ENCODE data around the gene ATG4B. TPM values are rescaled to one million over a fixed set of nuclear protein-coding genes. Genes with fewer than 3 reads are reported as not detected.

The ATG4B gene
- total and polyA plus RNA-seq, 11 donors, result 35.9 to 75.1 (median 48.3) TPM

DNA sequence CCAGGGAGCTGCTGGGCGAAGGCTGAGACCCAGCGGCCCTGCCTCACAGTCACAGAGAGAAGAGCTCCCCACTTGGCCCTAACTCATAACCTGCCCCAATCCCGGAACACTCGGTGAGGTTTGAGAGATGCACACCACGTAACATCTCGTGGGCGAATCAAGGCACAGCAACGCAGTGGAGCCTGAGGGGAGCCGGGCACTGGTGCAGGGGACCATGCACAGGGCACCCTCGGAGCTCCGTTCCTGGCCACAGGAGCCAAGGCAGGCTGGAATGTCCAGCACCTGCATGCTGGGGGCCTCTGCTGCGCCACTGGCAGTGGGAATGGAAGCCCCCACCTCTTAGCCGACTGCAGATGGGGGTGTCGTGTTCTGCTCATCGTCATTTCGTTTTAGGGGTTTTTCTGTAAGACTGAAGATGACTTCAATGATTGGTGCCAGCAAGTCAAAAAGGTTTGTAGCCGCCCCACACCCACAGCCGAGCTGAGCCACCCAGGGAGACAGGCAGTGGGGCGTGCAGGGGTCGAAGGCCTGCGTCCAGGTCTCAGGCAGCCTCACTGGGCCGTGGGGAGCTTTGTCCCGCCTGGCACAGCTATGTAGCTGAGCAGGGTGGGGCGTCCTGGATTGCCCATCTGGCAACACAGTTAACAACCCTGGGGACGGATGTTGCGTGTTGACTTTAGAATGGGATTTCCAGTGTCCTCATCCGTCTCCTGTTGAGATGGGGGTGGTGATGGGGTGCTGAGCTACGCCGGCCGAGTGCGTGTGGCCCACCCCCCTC is 33.0 kb downstream of the ATG4B start:
- H3K27me3 ChIP-seq, result no peaks in the 10 kb centered on the region
- peak in 1 of 5 donors; percentile 60 for DNase-seq
- intact Hi-C loops (cut with DNase I), result no loop called here
- no peak overlapping the region for H3K4me3 ChIP-seq
- peak in 1 of 4 donors; percentile 66 for ATAC-seq
- TF ChIP-seq, protein P1, sequence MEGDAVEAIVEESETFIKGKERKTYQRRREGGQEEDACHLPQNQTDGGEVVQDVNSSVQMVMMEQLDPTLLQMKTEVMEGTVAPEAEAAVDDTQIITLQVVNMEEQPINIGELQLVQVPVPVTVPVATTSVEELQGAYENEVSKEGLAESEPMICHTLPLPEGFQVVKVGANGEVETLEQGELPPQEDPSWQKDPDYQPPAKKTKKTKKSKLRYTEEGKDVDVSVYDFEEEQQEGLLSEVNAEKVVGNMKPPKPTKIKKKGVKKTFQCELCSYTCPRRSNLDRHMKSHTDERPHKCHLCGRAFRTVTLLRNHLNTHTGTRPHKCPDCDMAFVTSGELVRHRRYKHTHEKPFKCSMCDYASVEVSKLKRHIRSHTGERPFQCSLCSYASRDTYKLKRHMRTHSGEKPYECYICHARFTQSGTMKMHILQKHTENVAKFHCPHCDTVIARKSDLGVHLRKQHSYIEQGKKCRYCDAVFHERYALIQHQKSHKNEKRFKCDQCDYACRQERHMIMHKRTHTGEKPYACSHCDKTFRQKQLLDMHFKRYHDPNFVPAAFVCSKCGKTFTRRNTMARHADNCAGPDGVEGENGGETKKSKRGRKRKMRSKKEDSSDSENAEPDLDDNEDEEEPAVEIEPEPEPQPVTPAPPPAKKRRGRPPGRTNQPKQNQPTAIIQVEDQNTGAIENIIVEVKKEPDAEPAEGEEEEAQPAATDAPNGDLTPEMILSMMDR (IDR thresholded peaks at IDR 0.05), result no peak
- TF ChIP-seq POLR2A (IDR thresholded peaks at IDR 0.05), result no peak
- peak overlapping the region in 1 of 12 donors; percentile 49 for H3K27ac ChIP-seq
- WGBS, 4 donors, result 79 to 86% (median 83%) methylated on average over 23 to 31 of the region's 31 CpGs
- peaks cover 0 to 6% (median 0%) of the 10 kb centered on the region in 12 donors for H3K4me1 ChIP-seq
- peaks cover 0 to 78% (median 67%) of the 10 kb centered on the region in 9 donors for H3K36me3 ChIP-seq
- no peaks in the 10 kb centered on the region for H3K9me3 ChIP-seq

DNA sequence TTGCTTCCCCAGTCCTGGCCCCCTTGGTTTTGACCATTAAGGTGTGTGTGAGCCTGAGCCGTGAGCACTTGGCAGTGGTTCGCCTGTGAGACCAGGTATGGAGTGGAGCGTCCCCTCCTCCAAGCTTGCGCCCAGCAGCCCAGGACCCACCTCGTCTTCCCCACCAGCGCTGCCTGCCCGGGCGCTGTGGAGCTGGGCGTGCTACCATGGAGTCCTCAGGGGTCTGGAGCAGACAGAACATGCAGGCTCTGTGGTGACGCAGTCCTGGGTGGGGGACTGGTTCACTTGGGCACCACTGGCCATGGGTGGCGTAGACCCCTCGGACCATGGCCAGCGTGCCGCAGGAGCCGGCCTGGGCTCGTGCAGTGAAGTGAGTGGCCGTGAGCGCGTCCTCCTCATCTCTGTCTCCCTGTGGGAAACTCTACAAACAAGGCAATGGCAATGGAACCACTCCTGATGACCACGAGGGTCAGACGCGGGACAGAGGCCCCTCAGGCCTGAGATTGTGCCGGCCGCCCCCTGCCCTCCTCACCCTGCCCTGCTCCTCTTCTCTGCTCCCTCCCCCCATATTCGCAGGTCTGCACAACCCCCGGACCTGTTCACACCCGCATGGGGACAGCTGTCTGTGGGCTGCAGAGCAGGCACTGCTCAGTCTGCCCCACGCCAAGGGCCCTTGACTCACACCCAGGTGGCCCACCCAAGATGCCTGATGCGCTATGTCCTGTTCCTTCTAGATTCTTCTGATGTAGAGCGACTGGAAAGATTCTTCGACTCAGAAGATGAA is 34.2 kb downstream of the ATG4B start:
- H3K27ac ChIP-seq, result peak overlapping the region in 1 of 12 donors; percentile 49
- peaks cover 0 to 6% (median 0%) of the 10 kb centered on the region in 12 donors for H3K4me1 ChIP-seq
- DNase-seq (no peak), ATAC-seq (no peak)
- H3K4me3 ChIP-seq, result no peak overlapping the region
- TF ChIP-seq, protein P1 (IDR thresholded peaks at IDR 0.05), result no peak
- no peak for TF ChIP-seq POLR2A (IDR thresholded peaks at IDR 0.05)
- intact Hi-C loops (cut with DNase I), result no loop called here
- H3K9me3 ChIP-seq, result no peaks in the 10 kb centered on the region
- WGBS, 4 donors, result 91 to 94% (median 92%) methylated on average over 29 to 31 of the region's 31 CpGs
- peaks cover 0 to 83% (median 66%) of the 10 kb centered on the region in 9 donors for H3K36me3 ChIP-seq
- H3K27me3 ChIP-seq, result no peaks in the 10 kb centered on the region

DNA sequence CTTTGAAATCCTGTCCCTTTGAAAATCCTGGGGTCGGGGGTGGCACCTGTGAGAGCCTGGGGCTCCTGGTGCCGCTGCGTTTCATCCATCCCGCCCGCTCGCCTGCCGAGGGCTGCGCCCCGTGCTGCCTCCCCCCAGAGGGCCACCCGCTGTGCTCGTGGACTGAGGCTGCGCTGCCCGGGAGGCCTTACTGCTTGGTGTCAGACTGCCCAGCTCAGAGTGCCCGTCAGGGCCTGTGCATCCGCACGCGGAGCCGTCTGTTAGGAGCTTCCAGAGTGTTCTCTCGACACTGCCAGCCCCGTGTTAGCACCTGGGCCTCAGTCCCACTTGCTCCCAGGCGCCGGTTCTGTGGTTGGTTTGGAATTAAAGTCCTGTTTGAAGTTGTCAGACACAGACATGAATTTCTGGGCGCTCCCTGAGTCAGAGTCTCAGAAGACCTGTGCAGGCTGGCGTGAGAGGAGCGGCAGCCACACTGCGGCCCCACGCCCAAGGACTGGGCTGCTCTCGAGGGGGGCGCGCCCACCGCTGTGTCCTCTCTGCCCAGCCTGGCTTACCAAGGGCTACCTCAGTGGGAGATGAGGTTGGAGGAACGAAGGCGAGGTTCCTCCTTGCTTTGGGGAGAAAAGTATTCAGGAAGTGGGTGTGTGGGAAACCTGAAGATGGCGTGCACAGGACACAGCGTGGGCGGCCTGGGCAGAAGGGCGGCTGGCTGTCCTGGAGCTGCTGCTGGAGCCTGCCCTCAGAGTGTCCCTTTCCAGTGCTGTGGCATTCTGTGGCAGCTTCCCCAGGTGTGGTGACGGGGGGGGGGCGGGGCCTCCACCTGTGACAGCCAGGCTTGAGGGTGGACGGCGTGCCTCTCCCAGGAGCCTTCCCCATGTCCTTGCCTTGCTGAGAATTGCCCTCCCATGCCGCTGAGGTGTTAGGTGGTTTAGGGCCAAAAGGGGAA is 35.0 kb downstream of the ATG4B start:
- no peaks in the 10 kb centered on the region for H3K9me3 ChIP-seq
- intact Hi-C loops (cut with DNase I), result no loop called here
- ATAC-seq, result no peak
- H3K27ac ChIP-seq, result no peak overlapping the region
- no peaks in the 10 kb centered on the region for H3K27me3 ChIP-seq
- H3K4me1 ChIP-seq, result peaks cover 0 to 6% (median 0%) of the 10 kb centered on the region in 12 donors
- WGBS, 4 donors, result 93 to 94% (median 94%) methylated on average over 28 to 42 of the region's 42 CpGs
- DNase-seq, result no peak
- H3K4me3 ChIP-seq, result no peak overlapping the region
- peaks cover 0 to 82% (median 65%) of the 10 kb centered on the region in 9 donors for H3K36me3 ChIP-seq
- TF ChIP-seq, protein P1 (IDR thresholded peaks at IDR 0.05), result no peak
- TF ChIP-seq POLR2A (IDR thresholded peaks at IDR 0.05), result no peak

Data from heart left ventricle (tissue), 16 donors.